Suprapubic skin (tissue), 4 donors: ENCODE measurements around the gene GNGT1. TPM values are rescaled to one million over a fixed set of nuclear protein-coding genes. Genes with fewer than 3 reads are reported as not detected.

Experiments
- DNase-seq, 2 donors: peaks; one replicate each; pipeline ENCODE4 v3.0.0-alpha.2; 2019; ENCODE audit warnings: low spot score in 2 of 2
- H3K27ac ChIP-seq: fragments of 200-600 bp; sonication (generic); one replicate; pipeline ENCODE4 v1.5.1; 2019
- H3K27me3 ChIP-seq: fragments of 200-600 bp; sonication (generic); one replicate; pipeline ENCODE4 v1.5.1; 2019
- H3K36me3 ChIP-seq: fragments of 200-600 bp; sonication (generic); one replicate; pipeline ENCODE4 v1.5.1; 2019
- H3K4me1 ChIP-seq: fragments of 200-600 bp; sonication (generic); one replicate; pipeline ENCODE4 v1.5.1; 2019
- H3K4me3 ChIP-seq: fragments of 200-600 bp; sonication (generic); one replicate; pipeline ENCODE4 v1.5.1; 2019; ENCODE audit warnings: mild to moderate bottlenecking
- H3K9me3 ChIP-seq: fragments of 200-600 bp; sonication (generic); one replicate; pipeline ENCODE4 v1.5.1; 2019
- CTCF ChIP-seq, 2 donors: fragments of 200-600 bp in 1 of 2; fragments of 450-650 bp in 1 of 2; sonication (generic) in 1 of 2; IDR thresholded peaks; one replicate each; pipeline ENCODE4 v1.5.1; 2016 to 2019; ENCODE audit warnings: antibody characterized with exemption in 2 of 2, mild to moderate bottlenecking in 1 of 2, moderate library complexity in 1 of 2
- EP300 ChIP-seq: sonication (generic); formaldehyde crosslinking; IDR thresholded peaks from one replicate; pipeline ENCODE4 v1.6.1; 2017; ENCODE audit warnings: antibody characterized with exemption
- POLR2A ChIP-seq, 2 donors: fragments of 450-650 bp; IDR thresholded peaks; one replicate each; pipeline ENCODE4 v1.6.1; 2017; ENCODE audit warnings: antibody characterized with exemption in 2 of 2, mild to moderate bottlenecking in 2 of 2, moderate library complexity in 2 of 2
- POLR2AphosphoS5 ChIP-seq, 3 donors: sonication (generic); formaldehyde crosslinking; IDR thresholded peaks; one replicate each; pipeline ENCODE4 v1.6.1; 2017; ENCODE audit warnings: antibody characterized with exemption in 3 of 3
- WGBS: methylation state at CpG from one replicate; pipeline ENCODE4 v1.1.5; 2018; 5-methylcytosine and 5-hydroxymethylcytosine counted together
- total RNA-seq, 4 donors: library from RNA; depleted of rRNA; stranded (reverse); fragments of >200 nt; gene quantifications; one replicate each; pipeline ENCODE4 v1.1.0, GENCODE V29; 2016

The GNGT1 gene
- total RNA-seq, 4 donors from 2014 or later = not detected

GRCh38 chr7:93926800-93927199 is 20.4 kb downstream of the GNGT1 start:
- 57% methylated on average over 1 of the region's 1 CpG for WGBS
- no peaks in the 10 kb centered on the region for H3K9me3 ChIP-seq
- no peak for DNase-seq
- no peaks in the 10 kb centered on the region for H3K27me3 ChIP-seq
- peaks cover 5% of the 10 kb centered on the region for H3K36me3 ChIP-seq
- H3K27ac ChIP-seq = no peak overlapping the region
- TF ChIP-seq EP300 = no peak
- TF ChIP-seq POLR2AphosphoS5 (IDR thresholded peaks at IDR 0.05) = no peak
- TF ChIP-seq POLR2A (IDR thresholded peaks at IDR 0.05) = no peak
- no peak for TF ChIP-seq CTCF (IDR thresholded peaks at IDR 0.05)
- peaks cover under 1% of the 10 kb centered on the region for H3K4me1 ChIP-seq
- H3K4me3 ChIP-seq = no peak overlapping the region

- DNase-seq = no peak
- Histone ChIP-seq H3K27me3 (no peaks in the 10 kb centered on the region), H3K9me3 (no peaks in the 10 kb centered on the region), H3K36me3 (peaks cover 5% of the 10 kb centered on the region), H3K4me3 (no peak overlapping the region), H3K4me1 (no peaks in the 10 kb centered on the region), H3K27ac (no peak overlapping the region)
- WGBS = 81% methylated on average over 3 of the region's 3 CpGs
- TF ChIP-seq POLR2AphosphoS5 (IDR thresholded peaks at IDR 0.05) (no peak), EP300 (no peak), POLR2A (IDR thresholded peaks at IDR 0.05) (no peak), CTCF (IDR thresholded peaks at IDR 0.05) (no peak)
Measured at GRCh38 chr7:93927585-93927984, 21.2 kb downstream of the GNGT1 start.

GRCh38 chr7:93931655-93932054 is 25.3 kb downstream of the GNGT1 start:
- WGBS = 56% methylated on average over 3 of the region's 3 CpGs

GRCh38 chr7:93933156-93933555 is 26.8 kb downstream of the GNGT1 start:
- Histone ChIP-seq H3K4me1 (no peaks in the 10 kb centered on the region), H3K4me3 (no peak overlapping the region), H3K27ac (no peak overlapping the region), H3K27me3 (no peaks in the 10 kb centered on the region), H3K9me3 (no peaks in the 10 kb centered on the region), H3K36me3 (no peaks in the 10 kb centered on the region)
- no peak for DNase-seq
- TF ChIP-seq POLR2AphosphoS5 (IDR thresholded peaks at IDR 0.05) (no peak), POLR2A (IDR thresholded peaks at IDR 0.05) (no peak), EP300 (no peak), CTCF (IDR thresholded peaks at IDR 0.05) (no peak)
- WGBS = 92% methylated on average over 3 of the region's 3 CpGs

More at GRCh38 chr7:93931655-93932054, 25.3 kb downstream of the GNGT1 start:
- peaks cover 1% of the 10 kb centered on the region for H3K36me3 ChIP-seq
- H3K4me3 ChIP-seq = no peak overlapping the region
- H3K4me1 ChIP-seq = no peaks in the 10 kb centered on the region
- no peak overlapping the region for H3K27ac ChIP-seq
- DNase-seq = no peak
- H3K9me3 ChIP-seq = no peaks in the 10 kb centered on the region
- TF ChIP-seq POLR2AphosphoS5 (IDR thresholded peaks at IDR 0.05) = no peak
- TF ChIP-seq EP300 = no peak
- TF ChIP-seq CTCF (IDR thresholded peaks at IDR 0.05) = no peak
- TF ChIP-seq POLR2A (IDR thresholded peaks at IDR 0.05) = no peak
- no peaks in the 10 kb centered on the region for H3K27me3 ChIP-seq

GRCh38 chr7:93935102-93935501 is 28.7 kb downstream of the GNGT1 start:
- TF ChIP-seq EP300 (no peak), POLR2AphosphoS5 (IDR thresholded peaks at IDR 0.05) (no peak), POLR2A (IDR thresholded peaks at IDR 0.05) (no peak), CTCF (IDR thresholded peaks at IDR 0.05) (no peak)
- 65% methylated on average over 2 of the region's 2 CpGs for WGBS
- no peaks in the 10 kb centered on the region for H3K27me3 ChIP-seq
- no peaks in the 10 kb centered on the region for H3K36me3 ChIP-seq
- H3K9me3 ChIP-seq = no peaks in the 10 kb centered on the region
- no peak overlapping the region for H3K4me3 ChIP-seq
- no peaks in the 10 kb centered on the region for H3K4me1 ChIP-seq
- DNase-seq = no peak
- no peak overlapping the region for H3K27ac ChIP-seq
